Mesenteric fat pad (tissue), 1 donor: ENCODE results near the gene SEMA6D. TPM values are rescaled to one million over a fixed set of nuclear protein-coding genes. Genes with fewer than 3 reads are reported as not detected.
"Not testable (repeated sequence)": the region's sequence is repeated elsewhere in the genome, so short reads cannot be mapped to it uniquely, and the experiment has no call there.

Source experiments
- DNase-seq: peaks from one replicate; pipeline ENCODE4 v3.0.0-alpha.2; 2020; ENCODE audit warnings: low spot score
- total RNA-seq: library from RNA; stranded (reverse); fragmentation: NEBNext Ultra II Directional; extraction: Animal tissue kit (Norgen Biotek cat#: 25700); gene quantifications from one replicate; pipeline ENCODE4 v1.2.1, GENCODE V29; 2021
- donor health status: DM: yes; HTN: yes; CAD: no.

SEMA6D gene
- total RNA-seq, 1 donor from 2014 or later: 4.9 TPM

GRCh38 chr15:47718497-47719437 lies 1.5 kb downstream of the SEMA6D start:
- DNase-seq: no peak

GRCh38 chr15:47719730-47720129 lies 2.4 kb downstream of the SEMA6D start:
- DNase-seq: no peak

- no peak for DNase-seq
Measured at GRCh38 chr15:47720555-47720954, 3.2 kb downstream of the SEMA6D start.

- no peak for DNase-seq
Measured at GRCh38 chr15:47721676-47722075, 4.4 kb downstream of the SEMA6D start.

GRCh38 chr15:47724346-47724745 lies 7.0 kb downstream of the SEMA6D start:
- DNase-seq: no peak

GRCh38 chr15:47725051-47725450 lies 7.7 kb downstream of the SEMA6D start:
- DNase-seq: no peak

GRCh38 chr15:47725906-47726305 lies 8.6 kb downstream of the SEMA6D start:
- DNase-seq: no peak

- no peak for DNase-seq
Measured at GRCh38 chr15:47726399-47726823, 9.1 kb downstream of the SEMA6D start.

GRCh38 chr15:47727137-47727536 lies 9.8 kb downstream of the SEMA6D start:
- no peak for DNase-seq

- DNase-seq: no peak
Measured at GRCh38 chr15:47727676-47728075, 10.4 kb downstream of the SEMA6D start.

- DNase-seq: no peak
Measured at GRCh38 chr15:47728426-47728825, 11.1 kb downstream of the SEMA6D start.

- DNase-seq: no peak
Measured at GRCh38 chr15:47728886-47729285, 11.6 kb downstream of the SEMA6D start.

- no peak for DNase-seq
Measured at GRCh38 chr15:47731230-47731629, 13.9 kb downstream of the SEMA6D start.

- no peak for DNase-seq
Measured at GRCh38 chr15:47732248-47732647, 14.9 kb downstream of the SEMA6D start.

- no peak for DNase-seq
Measured at GRCh38 chr15:47733085-47733484, 15.8 kb downstream of the SEMA6D start.

GRCh38 chr15:47736143-47736786 lies 19.0 kb downstream of the SEMA6D start:
- DNase-seq: no peak

GRCh38 chr15:47737477-47737876 lies 20.2 kb downstream of the SEMA6D start:
- DNase-seq: no peak

- not testable (repeated sequence) for DNase-seq
Measured at GRCh38 chr15:47738144-47738825, 21.0 kb downstream of the SEMA6D start.

GRCh38 chr15:47741082-47741481 lies 23.8 kb downstream of the SEMA6D start:
- no peak for DNase-seq

- DNase-seq: no peak
Measured at GRCh38 chr15:47741907-47742306, 24.6 kb downstream of the SEMA6D start.

GRCh38 chr15:47742334-47742733 lies 25.0 kb downstream of the SEMA6D start:
- no peak for DNase-seq

GRCh38 chr15:47742742-47743141 lies 25.4 kb downstream of the SEMA6D start:
- DNase-seq: no peak
